HL-60/S4 treated with retinoic acid at 250 ng/mL for 4 days and 3 days (cell line): ENCODE results near the gene CLDN12.

Experiments
- in situ Hi-C: fragments of 300-500 bp; cut with MboI; formaldehyde crosslinking; loops from 2 replicates; pipeline ENCODE4 v1.7.0; 2022; ENCODE audit warnings: low sequenced_read_pairs

Gene CLDN12

GRCh38 chr7:90403174-90404113 lies at the start of gene CLDN12:
CLDN12 (plus strand) TSS chr7:90403461; CDS start chr7:90412677, 9,216 bp downstream.
- in situ Hi-C loops: no loop called here

GRCh38 chr7:90383422-90383821 lies 19.8 kb upstream of the CLDN12 start:
- in situ Hi-C loops: no loop called here

DNA sequence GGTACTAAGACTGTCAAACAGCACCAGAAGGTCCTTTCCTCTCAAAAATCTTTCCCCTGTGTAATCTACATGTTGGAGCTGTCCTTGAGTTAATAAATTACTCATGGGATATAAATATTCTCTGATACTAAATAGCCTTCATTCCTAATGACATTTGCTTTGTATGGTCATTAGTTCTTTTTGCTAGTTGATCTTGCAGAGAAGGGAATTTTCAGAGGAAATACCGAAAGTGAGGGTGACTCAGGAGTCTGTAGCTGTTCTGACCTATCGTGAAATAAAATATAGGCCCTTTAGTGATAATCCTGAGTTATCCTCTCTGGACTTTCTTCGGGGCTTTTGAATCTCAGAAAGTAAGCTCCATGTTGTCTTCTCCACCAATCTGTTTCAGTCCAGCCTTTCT lies 19.4 kb upstream of the CLDN12 start:
- in situ Hi-C loops: no loop called here

- in situ Hi-C loops: no loop called here
Measured at GRCh38 chr7:90384433-90384832, 18.8 kb upstream of the CLDN12 start.

DNA sequence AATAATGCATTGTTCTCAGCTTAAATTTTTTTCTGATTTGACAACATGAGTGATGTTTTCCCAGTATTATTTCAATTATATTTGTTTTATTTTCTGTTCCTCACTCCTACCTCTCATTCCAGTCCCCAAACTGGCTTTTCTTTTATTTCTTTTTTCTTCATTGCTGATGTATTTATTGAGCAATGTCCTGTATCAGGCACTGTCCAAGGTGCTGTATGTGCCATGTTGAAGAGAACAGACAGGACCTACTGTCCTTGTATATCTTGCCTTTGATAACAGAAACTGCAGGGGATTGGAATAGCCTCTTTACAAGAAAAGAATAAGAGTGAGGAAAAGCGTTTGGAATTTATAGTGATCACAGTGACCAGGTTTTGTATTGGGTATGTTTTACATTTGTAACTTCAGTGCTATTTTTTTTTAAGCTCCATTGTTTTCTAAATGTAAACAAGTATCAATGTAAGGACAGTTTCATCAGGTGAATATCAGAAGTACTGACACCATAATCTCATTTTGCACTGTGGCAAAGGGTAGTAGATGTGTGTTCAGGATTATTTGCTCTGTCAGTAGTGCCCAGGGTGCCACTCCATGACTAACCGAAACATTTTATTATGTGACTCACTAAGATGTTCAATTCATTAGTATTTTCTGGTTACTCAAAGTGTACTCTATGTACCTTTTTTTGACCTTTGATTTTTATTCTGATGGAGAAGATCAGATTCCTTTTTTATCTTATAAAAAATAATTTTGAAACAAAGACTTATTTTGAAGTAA lies 15.6 kb upstream of the CLDN12 start:
- in situ Hi-C loops: no loop called here

DNA sequence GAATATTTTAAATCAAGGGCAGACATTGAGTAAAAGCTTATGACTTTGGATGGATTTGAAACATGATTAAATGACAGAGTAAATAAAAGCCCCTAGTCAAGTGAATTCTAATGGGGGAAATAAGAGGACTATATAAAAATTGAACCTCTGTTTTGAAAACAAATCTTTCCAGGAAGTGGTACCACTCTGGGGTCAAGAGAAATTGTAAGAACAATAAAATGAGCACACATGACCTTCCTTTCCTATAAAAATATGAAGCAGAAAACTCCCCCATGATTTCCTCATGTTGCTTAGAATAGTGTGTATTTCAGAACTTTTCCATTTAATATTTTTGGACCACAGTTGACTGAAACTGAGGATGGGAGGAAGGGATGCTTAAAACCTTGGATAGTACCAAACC lies 12.3 kb upstream of the CLDN12 start:
- in situ Hi-C loops: no loop called here

DNA sequence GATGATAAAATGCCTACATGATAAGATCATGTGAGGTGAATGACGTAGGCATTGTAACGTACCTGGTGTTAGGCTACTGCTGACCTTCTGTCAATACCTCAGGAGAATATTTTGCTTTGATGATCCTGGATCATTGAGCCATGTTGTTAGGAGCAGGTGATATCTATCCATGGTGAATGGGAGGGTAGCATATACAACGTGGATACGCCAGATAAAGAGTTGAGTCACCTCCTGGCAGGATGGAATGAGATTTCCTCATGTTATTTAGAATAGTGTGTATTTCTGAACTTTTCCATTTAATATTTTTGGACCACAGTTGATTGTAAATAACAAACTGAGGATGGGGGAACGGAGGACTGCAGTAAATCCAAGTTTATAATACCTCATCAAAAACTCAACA lies 11.8 kb upstream of the CLDN12 start:
- in situ Hi-C loops: no loop called here

GRCh38 chr7:90396420-90396819 lies 6.8 kb upstream of the CLDN12 start:
- in situ Hi-C loops: no loop called here

GRCh38 chr7:90401989-90402388 lies 1.3 kb upstream of the CLDN12 start:
- in situ Hi-C loops: no loop called here

- in situ Hi-C loops: no loop called here
Measured at GRCh38 chr7:90402785-90403173, 482 bp upstream of the CLDN12 start.

GRCh38 chr7:90404777-90405176 lies 1.5 kb downstream of the CLDN12 start:
- in situ Hi-C loops: no loop called here

DNA sequence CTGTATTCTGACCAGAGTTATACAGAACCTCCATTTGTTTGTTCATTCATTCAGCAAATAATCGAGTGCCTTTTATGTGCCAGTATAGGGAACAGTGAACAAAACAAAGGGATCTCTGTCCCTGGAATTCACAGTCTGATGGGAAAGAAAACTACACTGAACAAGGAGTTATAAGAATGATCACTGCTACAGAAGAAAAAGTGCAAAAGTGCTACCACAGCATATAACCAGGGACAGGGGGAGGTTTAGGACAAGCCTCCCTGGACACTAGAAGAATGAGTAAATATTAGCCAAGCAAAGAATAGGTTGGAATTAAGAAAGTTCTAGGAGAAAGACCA lies 4.2 kb downstream of the CLDN12 start:
- in situ Hi-C loops: no loop called here

DNA sequence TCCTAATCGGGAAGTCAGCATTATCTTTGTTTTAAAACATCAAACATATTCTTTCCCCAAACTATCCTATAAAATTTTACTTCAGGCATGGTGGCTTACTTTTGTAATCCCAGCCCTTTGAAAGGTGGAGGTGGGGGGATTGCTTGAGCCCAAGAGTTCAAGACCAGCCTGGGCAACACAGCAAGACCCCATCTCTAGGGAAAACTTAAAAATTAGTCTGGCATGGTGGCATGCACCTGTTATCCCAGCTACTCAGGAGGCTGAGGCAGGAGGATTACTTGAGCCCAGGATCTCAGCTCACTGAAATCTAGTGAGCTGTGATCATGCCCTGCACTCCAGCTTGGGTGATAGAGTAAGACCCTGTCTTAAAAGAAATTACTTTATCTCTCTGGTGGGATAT lies 4.9 kb downstream of the CLDN12 start:
- in situ Hi-C loops: no loop called here

DNA sequence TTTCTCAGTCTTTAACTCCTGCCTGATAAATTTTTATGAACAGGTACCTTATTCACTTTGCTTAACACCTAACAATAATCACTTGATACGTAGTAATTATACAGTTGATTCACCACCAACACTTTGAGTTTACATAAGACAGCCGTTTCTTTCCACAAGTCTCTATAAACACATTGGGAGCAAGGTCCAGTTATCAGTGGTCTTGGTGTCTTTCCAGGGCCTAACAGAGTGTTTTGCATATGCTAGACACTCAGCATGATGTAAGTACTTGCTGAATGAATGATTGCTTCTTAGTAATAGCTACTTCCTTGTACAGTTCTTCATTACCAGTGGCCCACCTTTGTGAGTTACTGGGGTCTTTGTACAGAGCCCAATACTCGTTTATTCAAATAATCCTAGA lies 6.4 kb downstream of the CLDN12 start:
- in situ Hi-C loops: no loop called here

DNA sequence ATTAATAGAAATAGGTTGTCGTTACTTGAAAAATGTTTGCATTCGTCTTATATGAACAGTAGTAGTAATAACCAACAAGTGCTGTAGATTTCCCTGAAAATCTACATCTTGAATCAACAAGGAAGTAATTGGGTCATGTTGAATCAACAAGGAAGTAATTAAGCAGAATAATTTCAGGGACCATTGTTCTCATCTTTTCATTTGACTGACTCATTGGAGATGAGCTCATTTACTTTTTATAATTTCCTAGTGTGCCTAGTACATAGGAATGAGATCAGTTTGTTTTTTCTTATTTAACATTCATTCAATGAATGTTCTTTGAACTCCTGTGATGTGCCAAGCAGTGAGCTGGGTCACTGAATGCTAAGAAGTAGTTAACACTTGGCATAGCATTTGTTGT lies 8.2 kb downstream of the CLDN12 start:
- in situ Hi-C loops: no loop called here

GRCh38 chr7:90412458-90413184 lies 9.4 kb downstream of the CLDN12 start:
- in situ Hi-C loops: no loop called here

- in situ Hi-C loops: no loop called here
Measured at GRCh38 chr7:90413185-90413528, 9.9 kb downstream of the CLDN12 start.

- in situ Hi-C loops: no loop called here
Measured at GRCh38 chr7:90421651-90422050, 18.4 kb downstream of the CLDN12 start.

GRCh38 chr7:90424720-90425119 lies 21.5 kb downstream of the CLDN12 start:
- in situ Hi-C loops: loop anchor here (25.0 kb wide), 1 partner anchor 262 kb away; the partner anchor contains the start of gene STEAP1

- in situ Hi-C loops: loop anchor here (25.0 kb wide), 1 partner anchor 263 kb away; the partner anchor contains the start of gene STEAP1
Measured at GRCh38 chr7:90425376-90425775, 22.1 kb downstream of the CLDN12 start.
